ENCODE results near the gene TMEM245. TPM values are rescaled to one million over a fixed set of nuclear protein-coding genes. Genes with fewer than 3 reads are reported as not detected.

Gene TMEM245
- total RNA-seq, 1 donor from 2014 or later = 40.0 TPM

GRCh38 chr9:109118808-109119438 lies 824 bp downstream of the TMEM245 start:
- Mint-ChIP-seq H3K4me1 (ENCODE audit: unreplicated experiment) (peaks cover 41% of the 10 kb centered on the region), H3K4me3 (ENCODE audit: unreplicated experiment) (peak overlapping the region; percentile 86), H3K27ac (ENCODE audit: unreplicated experiment) (peak overlapping the region; percentile 72), H3K9me3 (ENCODE audit: unreplicated experiment) (no peaks in the 10 kb centered on the region), H3K36me3 (ENCODE audit: unreplicated experiment) (peaks cover 1% of the 10 kb centered on the region), H3K27me3 (ENCODE audit: unreplicated experiment) (no peaks in the 10 kb centered on the region)
- no peak for DNase-seq (ENCODE audit: extremely low spot score, unreplicated experiment)
- TF ChIP-seq CTCF (IDR thresholded peaks at IDR 0.05) = no peak

- H3K27ac Mint-ChIP-seq (ENCODE audit: unreplicated experiment) = peak overlapping the region; percentile 72
- no peaks in the 10 kb centered on the region for H3K27me3 Mint-ChIP-seq (ENCODE audit: unreplicated experiment)
- no peak for TF ChIP-seq CTCF (IDR thresholded peaks at IDR 0.05)
- peaks cover 1% of the 10 kb centered on the region for H3K36me3 Mint-ChIP-seq (ENCODE audit: unreplicated experiment)
- DNase-seq (ENCODE audit: extremely low spot score, unreplicated experiment) = no peak
- peaks cover 49% of the 10 kb centered on the region for H3K4me1 Mint-ChIP-seq (ENCODE audit: unreplicated experiment)
- H3K9me3 Mint-ChIP-seq (ENCODE audit: unreplicated experiment) = no peaks in the 10 kb centered on the region
- H3K4me3 Mint-ChIP-seq (ENCODE audit: unreplicated experiment) = peak overlapping the region; percentile 86
These were observed 1.6 kb downstream of the TMEM245 start for GRCh38 chr9:109117856-109118807.

GRCh38 chr9:109115931-109116526 lies 3.7 kb downstream of the TMEM245 start:
- no peak overlapping the region for H3K4me3 Mint-ChIP-seq (ENCODE audit: unreplicated experiment)
- H3K27ac Mint-ChIP-seq (ENCODE audit: unreplicated experiment) = peak overlapping the region; percentile 7
- no peaks in the 10 kb centered on the region for H3K27me3 Mint-ChIP-seq (ENCODE audit: unreplicated experiment)

GRCh38 chr9:109114670-109115069 lies 5.1 kb downstream of the TMEM245 start:
- no peaks in the 10 kb centered on the region for H3K27me3 Mint-ChIP-seq (ENCODE audit: unreplicated experiment)
- H3K27ac Mint-ChIP-seq (ENCODE audit: unreplicated experiment) = peak overlapping the region; percentile 93
- no peak for DNase-seq (ENCODE audit: extremely low spot score, unreplicated experiment)
- H3K4me3 Mint-ChIP-seq (ENCODE audit: unreplicated experiment) = no peak overlapping the region
- H3K9me3 Mint-ChIP-seq (ENCODE audit: unreplicated experiment) = no peaks in the 10 kb centered on the region
- H3K36me3 Mint-ChIP-seq (ENCODE audit: unreplicated experiment) = peaks cover 1% of the 10 kb centered on the region
- no peak for TF ChIP-seq CTCF (IDR thresholded peaks at IDR 0.05)
- peaks cover 80% of the 10 kb centered on the region for H3K4me1 Mint-ChIP-seq (ENCODE audit: unreplicated experiment)

More at GRCh38 chr9:109115931-109116526, 3.7 kb downstream of the TMEM245 start:
- Mint-ChIP-seq H3K36me3 (ENCODE audit: unreplicated experiment) (peaks cover 1% of the 10 kb centered on the region), H3K9me3 (ENCODE audit: unreplicated experiment) (no peaks in the 10 kb centered on the region), H3K4me1 (ENCODE audit: unreplicated experiment) (peaks cover 70% of the 10 kb centered on the region)
- no peak for DNase-seq (ENCODE audit: extremely low spot score, unreplicated experiment)
- no peak for TF ChIP-seq CTCF (IDR thresholded peaks at IDR 0.05)

Measured in osteocyte (in vitro differentiated cells).